Karpas-422 (cell line): ENCODE data around the gene HTT. TPM values are rescaled to one million over a fixed set of nuclear protein-coding genes. Genes with fewer than 3 reads are reported as not detected.

Experiments used
- DNase-seq: peaks from one replicate; pipeline ENCODE4 v3.0.0-alpha.2; 2015
- H2AFZ ChIP-seq: fragments of 200-600 bp; sonication (generic); 2 replicates; pipeline ENCODE4 v1.6.1; 2014; ENCODE audit warnings: antibody characterized with exemption, low read length, mixed read lengths
- H3K27ac ChIP-seq: fragments of 200-600 bp; sonication (generic); 2 replicates; pipeline ENCODE4 v1.5.1; 2014; ENCODE audit warnings: mild to moderate bottlenecking, low read length, moderate library complexity
- H3K27me3 ChIP-seq: fragments of 200-600 bp; sonication (generic); 2 replicates; pipeline ENCODE4 v1.6.1; 2014; ENCODE audit warnings: low read length, mixed read lengths
- H3K36me3 ChIP-seq: fragments of 200-600 bp; sonication (generic); 2 replicates; pipeline ENCODE4 v1.6.1; 2014; ENCODE audit warnings: low read length, mixed read lengths; ENCODE audit not compliant: insufficient read depth
- H3K4me1 ChIP-seq: fragments of 200-600 bp; sonication (generic); 2 replicates; pipeline ENCODE4 v1.6.1; 2014; ENCODE audit warnings: mild to moderate bottlenecking, low read length, mixed read lengths
- H3K4me2 ChIP-seq: fragments of 200-600 bp; sonication (generic); 2 replicates; pipeline ENCODE4 v1.6.1; 2014; ENCODE audit warnings: low read length, low read depth, mild to moderate bottlenecking; ENCODE audit not compliant: poor library complexity, severe bottlenecking
- H3K4me3 ChIP-seq: fragments of 200-600 bp; sonication (generic); 2 replicates; pipeline ENCODE4 v1.5.1; 2014; ENCODE audit warnings: mild to moderate bottlenecking, antibody characterized with exemption, low read length, mixed read lengths
- H3K79me2 ChIP-seq: fragments of 200-600 bp; sonication (generic); 2 replicates; pipeline ENCODE4 v1.6.1; 2014; ENCODE audit warnings: mild to moderate bottlenecking, low read length, mixed read lengths
- H3K9ac ChIP-seq: fragments of 200-600 bp; sonication (generic); 2 replicates; pipeline ENCODE4 v1.6.0; 2014; ENCODE audit warnings: low read length
- H3K9me2 ChIP-seq: fragments of 200-600 bp; sonication (generic), shearing (Covaris generic); replicated peaks from 2 replicates; pipeline ENCODE4 v1.6.0; 2014; ENCODE audit warnings: mild to moderate bottlenecking, low read length, moderate library complexity; ENCODE audit not compliant: insufficient read depth
- H3K9me3 ChIP-seq: fragments of 300-700, 200-600 bp; sonication (generic); 2 replicates; pipeline ENCODE4 v1.6.1; 2014; ENCODE audit warnings: low read length, mixed read lengths
- H4K20me1 ChIP-seq: fragments of 200-600 bp; sonication (generic); 2 replicates; pipeline ENCODE4 v1.6.1; 2014; ENCODE audit warnings: mild to moderate bottlenecking, antibody characterized with exemption, low read length, low read depth; ENCODE audit not compliant: insufficient read depth
- total RNA-seq: library from RNA; depleted of rRNA; stranded (reverse); fragments of >200 nt; shearing (Covaris generic); gene quantifications from 2 replicates; pipeline ENCODE4 v1.2.3, GENCODE V29; 2014; ENCODE audit warnings: low replicate concordance

Gene HTT
- total RNA-seq, 1 experiment from 2014 or later = 24.8 TPM

- Histone ChIP-seq H3K27me3 (no peaks in the 10 kb centered on the region), H4K20me1 (0 out of 2 replicates have a peak, but pooled peaks cover 5% of the 10 kb centered on the region), H3K36me3 (peaks cover 7% of the 10 kb centered on the region; the same call in 1 of the 2 replicates), H3K9me2 (no peaks in the 10 kb centered on the region), H3K9me3 (no peaks in the 10 kb centered on the region), H3K9ac (no peak overlapping the region), H3K4me1 (peaks cover 5% of the 10 kb centered on the region), H2AFZ (no peak overlapping the region), H3K79me2 (peaks cover 12% of the 10 kb centered on the region), H3K27ac (no peak overlapping the region), H3K4me2 (no peak overlapping the region), H3K4me3 (no peak overlapping the region)
- DNase-seq = peak; percentile 51
Observed at GRCh38 chr4:3193531-3194203, 119.2 kb downstream of the HTT start.

- H3K4me2 ChIP-seq = no peak overlapping the region
- 0 out of 2 replicates have a peak, but pooled peaks cover 5% of the 10 kb centered on the region for H4K20me1 ChIP-seq
- H3K9ac ChIP-seq = no peak overlapping the region
- no peaks in the 10 kb centered on the region for H3K9me2 ChIP-seq
- no peak for DNase-seq
- H3K27me3 ChIP-seq = no peaks in the 10 kb centered on the region
- no peaks in the 10 kb centered on the region for H3K9me3 ChIP-seq
- H3K79me2 ChIP-seq = peaks cover 12% of the 10 kb centered on the region
- H3K4me3 ChIP-seq = no peak overlapping the region
- H3K36me3 ChIP-seq = peaks cover 3% of the 10 kb centered on the region; the same call in 1 of the 2 replicates
- H3K4me1 ChIP-seq = peaks cover 4% of the 10 kb centered on the region
- H2AFZ ChIP-seq = no peak overlapping the region
- H3K27ac ChIP-seq = no peak overlapping the region
Observed at GRCh38 chr4:3196670-3197359, 122.3 kb downstream of the HTT start.

GRCh38 chr4:3197366-3198105 is 123.1 kb downstream of the HTT start:
- Histone ChIP-seq H3K9me3 (no peaks in the 10 kb centered on the region), H2AFZ (no peak overlapping the region), H3K4me1 (peaks cover 11% of the 10 kb centered on the region), H3K9ac (no peak overlapping the region), H4K20me1 (0 out of 2 replicates have a peak, but pooled peaks cover 5% of the 10 kb centered on the region), H3K9me2 (no peaks in the 10 kb centered on the region), H3K36me3 (peaks cover 3% of the 10 kb centered on the region; the same call in 1 of the 2 replicates), H3K27me3 (no peaks in the 10 kb centered on the region), H3K4me2 (no peak overlapping the region), H3K27ac (no peak overlapping the region), H3K4me3 (no peak overlapping the region), H3K79me2 (peaks cover 12% of the 10 kb centered on the region)
- DNase-seq = no peak

GRCh38 chr4:3198906-3199305 is 124.4 kb downstream of the HTT start:
- Histone ChIP-seq H3K79me2 (peaks cover 10% of the 10 kb centered on the region), H3K9me3 (no peaks in the 10 kb centered on the region), H3K9ac (no peak overlapping the region), H3K4me1 (peaks cover 11% of the 10 kb centered on the region), H3K4me2 (no peak overlapping the region), H4K20me1 (0 out of 2 replicates have a peak, but pooled peaks cover 5% of the 10 kb centered on the region), H3K27ac (no peak overlapping the region), H3K36me3 (peaks cover 3% of the 10 kb centered on the region; the same call in 1 of the 2 replicates), H3K9me2 (no peaks in the 10 kb centered on the region), H2AFZ (no peak overlapping the region), H3K27me3 (no peaks in the 10 kb centered on the region), H3K4me3 (no peak overlapping the region)
- DNase-seq = no peak

GRCh38 chr4:3199653-3200422 is 125.4 kb downstream of the HTT start:
- Histone ChIP-seq H3K27me3 (no peaks in the 10 kb centered on the region), H3K36me3 (no peaks in the 10 kb centered on the region)
- no peak for DNase-seq

GRCh38 chr4:3200423-3201090 is 126.1 kb downstream of the HTT start:
- Histone ChIP-seq H4K20me1 (no peaks in the 10 kb centered on the region), H3K4me3 (no peak overlapping the region), H3K9ac (no peak overlapping the region), H3K9me2 (no peaks in the 10 kb centered on the region), H2AFZ (no peak overlapping the region), H3K36me3 (no peaks in the 10 kb centered on the region), H3K27ac (no peak overlapping the region), H3K27me3 (no peaks in the 10 kb centered on the region), H3K9me3 (no peaks in the 10 kb centered on the region), H3K4me2 (no peak overlapping the region), H3K79me2 (no peaks in the 10 kb centered on the region; the same call in 1 of the 2 replicates), H3K4me1 (peaks cover 11% of the 10 kb centered on the region)
- DNase-seq = no peak

More at GRCh38 chr4:3199653-3200422, 125.4 kb downstream of the HTT start:
- no peaks in the 10 kb centered on the region for H3K9me2 ChIP-seq
- no peak overlapping the region for H3K4me2 ChIP-seq
- no peak overlapping the region for H3K9ac ChIP-seq
- peaks cover 11% of the 10 kb centered on the region for H3K4me1 ChIP-seq
- H3K27ac ChIP-seq = no peak overlapping the region
- H4K20me1 ChIP-seq = 0 out of 2 replicates have a peak, but pooled peaks cover 2% of the 10 kb centered on the region
- peaks cover 2% of the 10 kb centered on the region; the same call in 1 of the 2 replicates for H3K79me2 ChIP-seq
- no peaks in the 10 kb centered on the region for H3K9me3 ChIP-seq
- H2AFZ ChIP-seq = no peak overlapping the region
- no peak overlapping the region for H3K4me3 ChIP-seq
